EH (cell line): ENCODE data around the gene HINT2.

Source experiments
- DNase-seq: peaks from one replicate; pipeline ENCODE4 v3.0.0-alpha.2; 2015; ENCODE audit warnings: low read depth

The HINT2 gene

GRCh38 chr9:35814841-35815543 is at the start of gene HINT2:
Gene HINT2 (minus strand): TSS chr9:35815042. CDS start chr9:35814979, 63 bp downstream.
- DNase-seq = peak; percentile 100

- DNase-seq = no peak
Measured at GRCh38 chr9:35863583-35863982, 48.7 kb upstream of the HINT2 start.

- DNase-seq = no peak
Measured at GRCh38 chr9:35862328-35862727, 47.5 kb upstream of the HINT2 start.

- no peak for DNase-seq
Measured at GRCh38 chr9:35861161-35861897, 46.5 kb upstream of the HINT2 start.

- no peak for DNase-seq
Measured at GRCh38 chr9:35859990-35860339, 45.1 kb upstream of the HINT2 start.

GRCh38 chr9:35859310-35859989 is 44.6 kb upstream of the HINT2 start:
- DNase-seq = peak; percentile 41

- DNase-seq = no peak
Measured at GRCh38 chr9:35858458-35858857, 43.6 kb upstream of the HINT2 start.

GRCh38 chr9:35856882-35857281 is 42.0 kb upstream of the HINT2 start:
- no peak for DNase-seq

- DNase-seq = no peak
Measured at GRCh38 chr9:35856206-35856605, 41.4 kb upstream of the HINT2 start.

GRCh38 chr9:35854091-35854762 is 39.4 kb upstream of the HINT2 start:
- no peak for DNase-seq

GRCh38 chr9:35852876-35853865 is 38.3 kb upstream of the HINT2 start:
- DNase-seq = no peak

GRCh38 chr9:35852267-35852815 is 37.5 kb upstream of the HINT2 start:
- DNase-seq = no peak

- peak; percentile 88 for DNase-seq
Measured at GRCh38 chr9:35847792-35848572, 33.1 kb upstream of the HINT2 start.

GRCh38 chr9:35845824-35846771 is 31.3 kb upstream of the HINT2 start:
- no peak for DNase-seq

- DNase-seq = peak; percentile 93
Measured at GRCh38 chr9:35844628-35845270, 29.9 kb upstream of the HINT2 start.

GRCh38 chr9:35842795-35843194 is 28.0 kb upstream of the HINT2 start:
- DNase-seq = no peak

GRCh38 chr9:35842020-35842745 is 27.3 kb upstream of the HINT2 start:
- no peak for DNase-seq

GRCh38 chr9:35841645-35841900 is 26.7 kb upstream of the HINT2 start:
- DNase-seq = no peak
